ENCODE data around the gene ICAM3. TPM values are rescaled to one million over a fixed set of nuclear protein-coding genes. Genes with fewer than 3 reads are reported as not detected.

ICAM3 gene
- total and polyA plus RNA-seq, 10 of the 15 experiments (the other 5 are each of a cell fraction or from before 2014, with no cell fraction given), result 5.5 to 152 (median 90.7) TPM

- H3K27me3 ChIP-seq (replicated peaks in 1 of 2; ENCODE audit: control insufficient read depth in 2 of 2, insufficient read depth in 2 of 2, low read length in 1 of 2), result no peaks in the 10 kb centered on the region
- no peak; the same call in 2 of the 3 replicates for ATAC-seq
- H3K4me1 ChIP-seq (ENCODE audit: control insufficient read depth, insufficient read depth, low read length), result no peaks in the 10 kb centered on the region
- no peak overlapping the region for H2AFZ ChIP-seq (ENCODE audit: control insufficient read depth, low read depth, low read length)
- no peak overlapping the region for H3K4me2 ChIP-seq (ENCODE audit: control insufficient read depth, insufficient read depth)
- ChIA-PET POLR2A (interaction anchor here (0.5 to 1.2 kb wide), 3 partner anchors 91 to 213 kb away, joined by 3 to 4 read pairs (median 4); partner anchors contain the start of gene ICAM1), RAD21 (ENCODE audit: unreplicated experiment) (interaction anchor here (0.6 kb wide), 1 partner anchor 14 kb away, joined by 3 read pairs; no protein-coding TSS in a partner anchor), SMC1A (ENCODE audit: uncharacterized antibody, unreplicated experiment) (no interaction called here), CTCF (interaction anchor here (0.7 kb wide), 1 partner anchor 502 kb away, joined by 3 read pairs; no protein-coding TSS in a partner anchor)
- DNase-seq (ENCODE audit: low read depth, low spot score), result no peak
- no peaks in the 10 kb centered on the region; the same call in 1 of the 2 replicates for H4K20me1 ChIP-seq (ENCODE audit: control insufficient read depth, insufficient read depth)
- no peaks in the 10 kb centered on the region for H3K9me3 ChIP-seq (replicated peaks; ENCODE audit: control insufficient read depth, insufficient read depth, low read length)
- WGBS (ENCODE audit: insufficient coverage, insufficient replicate concordance, low lambda C conversion rate, missing lambda C conversion rate), result 92% methylated on average over 14 of the region's 16 CpGs
- no peak for FAIRE-seq
- no peak overlapping the region for H3K27ac ChIP-seq (ENCODE audit: control insufficient read depth, insufficient read depth)
- H3K9ac ChIP-seq (ENCODE audit: control insufficient read depth, insufficient read depth, low read length), result no peak overlapping the region
- BruUV-seq (replicated peaks), result no TSS peak
- no peak overlapping the region for H3K4me3 ChIP-seq
- no peaks in the 10 kb centered on the region; the same call in 1 of the 2 replicates for H3K79me2 ChIP-seq (ENCODE audit: control insufficient read depth, insufficient read depth, low read length)
- TF ChIP-seq TCF7 (IDR thresholded peaks at IDR 0.05; ENCODE audit: borderline replicate concordance), result no peak
- TF ChIP-seq POLR2AphosphoS5 (IDR thresholded peaks at IDR 0.05; ENCODE audit: low read length), result 0 out of 2 replicates have a peak, but pooled peaks have one; percentile 21
- TF ChIP-seq POLR2A (IDR thresholded peaks at IDR 0.05; ENCODE audit: low read depth, low read length), result peak; percentile 65
- intact Hi-C loops (cut with micrococcal nuclease; ENCODE audit: unreplicated experiment), result no loop called here
- in situ Hi-C loops (cut with MboI), result no loop called here
- H3K36me3 ChIP-seq (ENCODE audit: control insufficient read depth in 2 of 2, insufficient read depth in 2 of 2, low read length in 1 of 2), result peaks cover 24 to 46% of the 10 kb centered on the region in 2 experiments
These were observed 22.2 kb upstream of the ICAM3 start for GRCh38 chr19:10361569-10362011.

- no peak overlapping the region for H3K9ac ChIP-seq (ENCODE audit: control insufficient read depth, insufficient read depth, low read length)
- no peak overlapping the region for H3K27ac ChIP-seq (ENCODE audit: control insufficient read depth, insufficient read depth)
- intact Hi-C loops (cut with micrococcal nuclease; ENCODE audit: unreplicated experiment) (no loop called here), in situ Hi-C loops (cut with MboI) (no loop called here)
- H3K27me3 ChIP-seq (replicated peaks in 1 of 2; ENCODE audit: control insufficient read depth in 2 of 2, insufficient read depth in 2 of 2, low read length in 1 of 2), result no peaks in the 10 kb centered on the region
- no peaks in the 10 kb centered on the region; the same call in 2 of the 3 replicates for H3K9me3 ChIP-seq (replicated peaks; ENCODE audit: control insufficient read depth, insufficient read depth, low read length)
- H4K20me1 ChIP-seq (ENCODE audit: control insufficient read depth, insufficient read depth), result peaks cover 2% of the 10 kb centered on the region; the same call in 1 of the 2 replicates
- FAIRE-seq, result no peak
- CTCF ChIA-PET, result no interaction called here
- SMC1A ChIA-PET (ENCODE audit: uncharacterized antibody, unreplicated experiment), result no interaction called here
- peaks cover 18 to 40% of the 10 kb centered on the region in 2 experiments; a peak in 3 of 4 replicates for H3K36me3 ChIP-seq (ENCODE audit: control insufficient read depth in 2 of 2, insufficient read depth in 2 of 2, low read length in 1 of 2)
- no peaks in the 10 kb centered on the region for H3K4me1 ChIP-seq (ENCODE audit: control insufficient read depth, insufficient read depth, low read length)
- no peak for ATAC-seq
- WGBS (ENCODE audit: insufficient coverage, insufficient replicate concordance, low lambda C conversion rate, missing lambda C conversion rate), result 98% methylated on average over 11 of the region's 12 CpGs
- no TSS peak for BruUV-seq (replicated peaks)
- POLR2A ChIA-PET, result no interaction called here
- DNase-seq (ENCODE audit: low read depth, low spot score), result no peak
- RAD21 ChIA-PET (ENCODE audit: unreplicated experiment), result no interaction called here
- H3K4me2 ChIP-seq (ENCODE audit: control insufficient read depth, insufficient read depth), result no peak overlapping the region
- H3K79me2 ChIP-seq (ENCODE audit: control insufficient read depth, insufficient read depth, low read length), result no peaks in the 10 kb centered on the region
- no peak overlapping the region for H3K4me3 ChIP-seq
- no peak overlapping the region for H2AFZ ChIP-seq (ENCODE audit: control insufficient read depth, low read depth, low read length)
- TF ChIP-seq E4F1 (IDR thresholded peaks at IDR 0.05; ENCODE audit: borderline replicate concordance, partially characterized antibody) (no peak), CREB1 (IDR thresholded peaks at IDR 0.05; ENCODE audit: low read depth) (no peak), SMAD1 (IDR thresholded peaks at IDR 0.05; ENCODE audit: low read depth, partially characterized antibody) (no peak), PAX5 (IDR thresholded peaks at IDR 0.05; ENCODE audit: borderline replicate concordance, low read depth, low read length) (no peak), HDAC2 (IDR thresholded peaks at IDR 0.05) (no peak), NFIC (IDR thresholded peaks at IDR 0.05; ENCODE audit: low read depth, low read length) (no peak), NKRF (conservative IDR thresholded peaks at IDR 0.05) (no peak)
These were observed 17.0 kb upstream of the ICAM3 start for GRCh38 chr19:10356431-10356830.
